Nephron (organoid): ENCODE measurements around the gene HNRNPAB.

Source experiments
- H3K27ac Mint-ChIP-seq, 3 experiments: 2 replicates each; pipeline ENCODE4 v1.8.0; 2020; ENCODE audit warnings: mixed read lengths in 3 of 3, mild to moderate bottlenecking in 2 of 3, moderate library complexity in 1 of 3
- H3K27me3 Mint-ChIP-seq: 2 replicates; pipeline ENCODE4 v1.8.0; 2021; ENCODE audit warnings: low read depth, mild to moderate bottlenecking, moderate library complexity, mixed read lengths
- H3K36me3 Mint-ChIP-seq: 2 replicates; pipeline ENCODE4 v1.8.0; 2020; ENCODE audit warnings: low read depth, mixed read lengths
- H3K4me1 Mint-ChIP-seq: 2 replicates; pipeline ENCODE4 v1.8.0; 2020; ENCODE audit warnings: mixed read lengths
- H3K4me3 Mint-ChIP-seq, 3 experiments: 2 replicates each; pipeline ENCODE4 v1.8.0; 2020; ENCODE audit warnings: mild to moderate bottlenecking in 3 of 3, mixed read lengths in 3 of 3, moderate library complexity in 2 of 3
- H3K9me3 Mint-ChIP-seq: 2 replicates; pipeline ENCODE4 v1.8.0; 2020; ENCODE audit warnings: mixed read lengths
- TF ChIP-seq, protein P1 (sequence below), 3 experiments: fragments of 200-600 bp; sonication (generic); IDR thresholded peaks; one replicate each; pipeline ENCODE4 v1.5.0; 2021; ENCODE audit warnings: antibody characterized with exemption in 3 of 3; ENCODE audit not compliant: unreplicated experiment in 3 of 3

Gene HNRNPAB

DNA sequence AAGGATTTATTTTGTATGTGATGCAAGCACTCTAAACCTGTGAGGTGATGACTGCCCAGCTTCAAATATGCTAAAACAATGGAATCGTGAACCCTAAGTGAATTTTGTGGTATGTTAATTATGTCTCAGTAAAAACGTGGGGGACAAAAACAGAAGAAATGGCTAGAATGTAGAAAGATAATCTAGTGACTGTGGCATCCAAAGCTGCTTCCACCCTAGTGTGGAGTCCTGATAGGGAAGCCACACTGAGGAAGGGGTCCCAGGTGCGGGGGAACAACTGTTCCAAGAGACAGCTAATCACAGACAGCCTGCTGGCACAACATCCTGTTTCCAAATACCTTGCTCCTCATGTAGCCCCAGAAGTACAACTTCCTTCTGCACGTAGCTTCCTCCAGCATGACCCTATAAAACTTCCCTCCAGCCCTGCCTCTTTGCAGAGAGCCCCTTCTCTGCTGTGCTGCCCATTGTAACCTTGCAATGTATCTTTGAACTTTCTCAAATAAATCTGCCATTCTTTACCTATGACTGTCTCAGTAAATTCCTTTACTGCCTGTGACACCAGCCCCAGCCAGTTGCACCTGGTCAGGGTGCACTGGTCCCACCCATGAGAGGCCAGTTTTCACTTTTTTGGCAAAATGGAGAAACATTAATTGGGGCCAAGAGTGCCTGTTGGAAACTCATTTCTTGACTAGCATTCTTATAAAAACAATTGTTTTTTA, 22.0 kb upstream of the HNRNPAB start:
- no peaks in the 10 kb centered on the region for H3K36me3 Mint-ChIP-seq
- H3K27ac Mint-ChIP-seq = no peak overlapping the region
- TF ChIP-seq, protein P1, sequence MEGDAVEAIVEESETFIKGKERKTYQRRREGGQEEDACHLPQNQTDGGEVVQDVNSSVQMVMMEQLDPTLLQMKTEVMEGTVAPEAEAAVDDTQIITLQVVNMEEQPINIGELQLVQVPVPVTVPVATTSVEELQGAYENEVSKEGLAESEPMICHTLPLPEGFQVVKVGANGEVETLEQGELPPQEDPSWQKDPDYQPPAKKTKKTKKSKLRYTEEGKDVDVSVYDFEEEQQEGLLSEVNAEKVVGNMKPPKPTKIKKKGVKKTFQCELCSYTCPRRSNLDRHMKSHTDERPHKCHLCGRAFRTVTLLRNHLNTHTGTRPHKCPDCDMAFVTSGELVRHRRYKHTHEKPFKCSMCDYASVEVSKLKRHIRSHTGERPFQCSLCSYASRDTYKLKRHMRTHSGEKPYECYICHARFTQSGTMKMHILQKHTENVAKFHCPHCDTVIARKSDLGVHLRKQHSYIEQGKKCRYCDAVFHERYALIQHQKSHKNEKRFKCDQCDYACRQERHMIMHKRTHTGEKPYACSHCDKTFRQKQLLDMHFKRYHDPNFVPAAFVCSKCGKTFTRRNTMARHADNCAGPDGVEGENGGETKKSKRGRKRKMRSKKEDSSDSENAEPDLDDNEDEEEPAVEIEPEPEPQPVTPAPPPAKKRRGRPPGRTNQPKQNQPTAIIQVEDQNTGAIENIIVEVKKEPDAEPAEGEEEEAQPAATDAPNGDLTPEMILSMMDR (IDR thresholded peaks at IDR 0.05; ENCODE audit: unreplicated experiment in 3 of 3) = no peak
- no peak overlapping the region for H3K4me3 Mint-ChIP-seq
- peaks cover 11% of the 10 kb centered on the region for H3K9me3 Mint-ChIP-seq
- H3K4me1 Mint-ChIP-seq = no peaks in the 10 kb centered on the region
- peaks cover 11% of the 10 kb centered on the region for H3K27me3 Mint-ChIP-seq

- H3K36me3 Mint-ChIP-seq = no peaks in the 10 kb centered on the region
- TF ChIP-seq, protein P1 (IDR thresholded peaks at IDR 0.05; ENCODE audit: unreplicated experiment in 3 of 3) = no peak
- no peaks in the 10 kb centered on the region for H3K9me3 Mint-ChIP-seq
- peaks cover 7% of the 10 kb centered on the region for H3K27me3 Mint-ChIP-seq
- no peak overlapping the region for H3K4me3 Mint-ChIP-seq
- H3K27ac Mint-ChIP-seq = no peak overlapping the region
- no peaks in the 10 kb centered on the region for H3K4me1 Mint-ChIP-seq
Observed at GRCh38 chr5:178186427-178186826, 17.9 kb upstream of the HNRNPAB start.

DNA sequence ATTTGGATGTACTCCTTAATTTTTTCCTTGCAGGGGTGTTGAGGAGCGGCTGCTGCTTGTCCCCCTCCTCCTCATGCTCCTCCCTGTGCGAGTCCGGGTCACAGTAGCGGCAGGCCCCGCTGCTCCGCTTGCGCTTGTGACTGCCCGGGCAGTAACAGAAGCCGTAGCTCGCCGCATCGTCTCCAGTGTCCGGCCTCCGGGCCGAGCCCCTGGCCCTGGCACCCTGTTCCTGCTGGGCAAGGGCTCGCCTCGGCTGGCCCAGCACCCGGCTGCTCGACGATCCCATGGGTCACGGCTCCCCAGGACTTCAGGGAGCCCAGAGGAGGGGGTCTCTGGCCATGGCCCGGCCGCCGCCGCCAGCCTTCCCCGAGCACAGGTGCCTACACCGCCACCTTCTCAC, 17.3 kb upstream of the HNRNPAB start, which contains the start of gene GMCL2:
Gene GMCL2, minus strand, starts transcription at position 358 of the 400 bp plus-strand sequence. Its CDS starts 72 bp downstream, at position 286.
- Mint-ChIP-seq H3K36me3 (no peaks in the 10 kb centered on the region), H3K27ac (no peak within 1 kb of the TSS), H3K4me3 (no peak within 1 kb of the TSS), H3K27me3 (peaks cover 5% of the 10 kb centered on the region), H3K9me3 (no peaks in the 10 kb centered on the region), H3K4me1 (no peaks in the 10 kb centered on the region)
- TF ChIP-seq, protein P1 (IDR thresholded peaks at IDR 0.05; ENCODE audit: unreplicated experiment in 3 of 3) = no peak

- TF ChIP-seq, protein P1 (IDR thresholded peaks at IDR 0.05; ENCODE audit: unreplicated experiment in 3 of 3) = no peak
- Mint-ChIP-seq H3K4me3 (no peak overlapping the region), H3K27ac (no peak overlapping the region), H3K27me3 (peaks cover 2% of the 10 kb centered on the region), H3K36me3 (no peaks in the 10 kb centered on the region), H3K9me3 (peaks cover 5% of the 10 kb centered on the region), H3K4me1 (peaks cover 5% of the 10 kb centered on the region)
Observed at GRCh38 chr5:178189433-178189832, 14.9 kb upstream of the HNRNPAB start.

DNA sequence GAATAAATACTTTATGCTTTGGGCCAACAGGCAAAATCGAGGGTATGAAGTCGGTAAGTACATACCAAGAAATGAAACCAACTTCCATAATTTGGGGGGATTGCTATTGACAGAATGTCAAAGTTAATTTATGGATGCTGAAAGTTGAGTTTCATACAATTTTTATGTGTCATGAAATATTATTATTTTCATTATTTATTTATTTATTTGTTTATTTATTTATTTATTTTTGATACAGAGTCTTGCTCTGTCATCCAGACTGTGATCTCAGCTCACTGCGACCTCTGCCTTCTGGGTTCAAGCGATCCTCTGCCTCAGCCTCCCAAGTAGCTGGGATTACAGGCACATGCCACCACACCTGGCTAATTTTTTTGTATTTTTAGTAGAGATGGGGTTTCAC, 12.7 kb upstream of the HNRNPAB start:
- H3K9me3 Mint-ChIP-seq = peaks cover 5% of the 10 kb centered on the region
- H3K4me1 Mint-ChIP-seq = peaks cover 5% of the 10 kb centered on the region
- no peaks in the 10 kb centered on the region for H3K36me3 Mint-ChIP-seq
- TF ChIP-seq, protein P1 (IDR thresholded peaks at IDR 0.05; ENCODE audit: unreplicated experiment in 3 of 3) = no peak
- no peak overlapping the region for H3K4me3 Mint-ChIP-seq
- H3K27me3 Mint-ChIP-seq = peaks cover 14% of the 10 kb centered on the region
- no peak overlapping the region for H3K27ac Mint-ChIP-seq

DNA sequence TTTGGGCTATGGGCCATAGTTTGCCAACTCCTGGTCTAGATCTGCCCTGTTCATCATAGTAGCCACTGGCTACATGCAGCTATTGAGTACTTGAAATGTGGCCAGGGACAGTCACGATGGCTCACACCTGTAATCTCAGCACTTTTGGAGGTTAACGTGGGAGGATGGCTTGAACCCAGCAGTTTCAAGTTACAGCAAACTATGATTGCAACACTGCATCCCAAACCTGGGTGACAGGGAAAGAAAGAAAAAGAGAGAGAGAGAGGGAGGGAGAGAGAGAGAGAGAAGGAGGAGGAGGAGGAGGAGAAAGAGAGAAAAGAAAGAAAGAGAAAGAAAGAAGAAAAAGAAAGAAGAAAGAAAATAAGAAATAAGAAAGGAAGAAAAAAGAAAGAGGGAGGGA, 12.1 kb upstream of the HNRNPAB start:
- peaks cover 5% of the 10 kb centered on the region for H3K4me1 Mint-ChIP-seq
- no peaks in the 10 kb centered on the region for H3K36me3 Mint-ChIP-seq
- no peak overlapping the region for H3K27ac Mint-ChIP-seq
- H3K4me3 Mint-ChIP-seq = no peak overlapping the region
- TF ChIP-seq, protein P1 (IDR thresholded peaks at IDR 0.05; ENCODE audit: unreplicated experiment in 3 of 3) = no peak
- H3K27me3 Mint-ChIP-seq = peaks cover 18% of the 10 kb centered on the region
- H3K9me3 Mint-ChIP-seq = peaks cover 5% of the 10 kb centered on the region
